HG03457 (cell line): Measurements from ENCODE around the gene AAR2.

Source experiments
- ATAC-seq: cut with Tn5 transposase; IDR thresholded peaks from one replicate; pipeline ENCODE4 v1.9.1; 2021; ENCODE audit warnings: moderate number of reproducible peaks; ENCODE audit not compliant: unreplicated experiment

AAR2 gene

DNA sequence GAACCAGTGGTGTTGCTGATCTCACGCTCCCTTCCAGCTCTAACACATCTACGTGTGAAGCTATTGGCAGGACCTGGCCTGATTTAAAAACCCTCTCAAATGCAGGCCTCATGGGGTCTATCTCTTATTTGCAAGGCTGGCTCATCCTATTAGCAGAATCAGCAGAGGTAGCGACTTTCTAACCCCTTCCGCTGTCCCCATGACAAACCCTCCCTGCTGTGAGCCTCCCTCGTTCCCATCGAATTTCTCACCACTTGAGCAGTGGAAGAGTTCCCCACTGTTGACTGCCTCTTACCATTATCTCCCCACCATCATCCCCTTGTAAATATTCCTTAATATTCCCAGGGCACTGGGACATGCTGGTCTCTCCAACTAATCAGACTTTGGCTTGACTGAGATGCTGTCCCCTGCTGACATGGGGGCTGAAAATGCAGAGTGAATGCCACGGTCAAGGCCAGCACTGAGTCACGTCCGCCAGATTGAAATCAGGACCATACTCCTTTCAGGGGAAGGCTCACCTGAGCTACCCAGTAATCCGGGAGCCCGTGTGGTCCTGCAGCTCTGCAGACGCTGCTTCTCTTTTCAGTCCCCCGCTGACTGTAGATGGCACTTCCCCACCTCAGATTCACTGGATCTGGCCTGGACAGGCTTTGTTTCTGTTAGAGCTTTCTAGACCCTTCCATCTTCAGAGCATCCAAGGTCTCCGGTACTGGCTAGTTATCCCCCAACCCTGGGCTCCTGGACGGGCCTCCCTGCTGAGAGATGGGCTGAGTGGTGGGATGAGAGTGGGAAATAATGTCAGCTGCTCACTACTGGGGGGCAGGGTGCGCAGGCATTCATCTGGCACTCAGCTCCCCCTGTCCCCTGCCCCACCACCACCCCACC lies 23.1 kb downstream of the AAR2 start:
- ATAC-seq = no peak

- no peak for ATAC-seq
Measured at GRCh38 chr20:36260316-36260715, 24.0 kb downstream of the AAR2 start.

- ATAC-seq = no peak
Measured at GRCh38 chr20:36261389-36262105, 25.3 kb downstream of the AAR2 start.

- ATAC-seq = no peak
Measured at GRCh38 chr20:36262440-36262839, 26.2 kb downstream of the AAR2 start.

DNA sequence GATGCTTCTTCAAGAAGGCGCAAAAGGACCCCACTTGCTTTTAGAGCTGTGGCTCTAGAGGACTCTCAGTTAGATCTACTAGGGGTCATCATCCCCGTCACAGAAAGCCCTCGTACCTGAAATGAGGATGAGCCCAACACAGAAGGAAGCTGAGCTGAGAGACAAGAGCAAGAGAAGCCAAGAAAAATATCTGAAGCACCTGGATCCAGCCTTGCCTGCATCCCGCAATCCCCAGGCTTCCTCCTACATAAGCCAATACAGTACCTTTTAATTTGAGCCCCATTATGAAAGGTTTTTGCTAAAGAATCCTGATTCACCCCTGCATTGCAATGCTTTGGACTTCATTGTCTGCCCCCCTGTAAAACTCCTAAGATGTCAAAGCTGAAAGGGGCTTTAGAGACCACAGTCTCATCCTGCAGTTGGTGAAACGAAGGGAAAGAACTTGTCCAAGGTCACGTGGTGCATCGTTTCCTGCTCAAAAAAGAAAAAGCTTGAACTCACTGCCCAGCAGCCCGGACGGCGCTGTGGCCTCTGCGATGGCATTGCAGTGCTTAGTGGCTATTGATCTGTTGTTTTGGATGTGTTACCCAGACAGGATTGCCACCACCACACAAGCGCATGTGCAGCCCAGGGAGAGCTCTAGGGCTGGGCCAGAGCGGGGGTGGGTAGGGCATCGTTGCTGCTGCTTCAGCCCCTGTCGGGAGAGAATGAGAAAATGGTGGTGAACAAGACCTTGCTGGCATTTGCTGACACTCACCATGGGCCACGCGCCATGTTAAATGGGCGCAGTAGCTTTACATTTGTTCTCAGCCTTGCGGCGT lies 28.4 kb downstream of the AAR2 start:
- ATAC-seq = no peak

GRCh38 chr20:36266189-36266588 lies 29.9 kb downstream of the AAR2 start:
- ATAC-seq = no peak

DNA sequence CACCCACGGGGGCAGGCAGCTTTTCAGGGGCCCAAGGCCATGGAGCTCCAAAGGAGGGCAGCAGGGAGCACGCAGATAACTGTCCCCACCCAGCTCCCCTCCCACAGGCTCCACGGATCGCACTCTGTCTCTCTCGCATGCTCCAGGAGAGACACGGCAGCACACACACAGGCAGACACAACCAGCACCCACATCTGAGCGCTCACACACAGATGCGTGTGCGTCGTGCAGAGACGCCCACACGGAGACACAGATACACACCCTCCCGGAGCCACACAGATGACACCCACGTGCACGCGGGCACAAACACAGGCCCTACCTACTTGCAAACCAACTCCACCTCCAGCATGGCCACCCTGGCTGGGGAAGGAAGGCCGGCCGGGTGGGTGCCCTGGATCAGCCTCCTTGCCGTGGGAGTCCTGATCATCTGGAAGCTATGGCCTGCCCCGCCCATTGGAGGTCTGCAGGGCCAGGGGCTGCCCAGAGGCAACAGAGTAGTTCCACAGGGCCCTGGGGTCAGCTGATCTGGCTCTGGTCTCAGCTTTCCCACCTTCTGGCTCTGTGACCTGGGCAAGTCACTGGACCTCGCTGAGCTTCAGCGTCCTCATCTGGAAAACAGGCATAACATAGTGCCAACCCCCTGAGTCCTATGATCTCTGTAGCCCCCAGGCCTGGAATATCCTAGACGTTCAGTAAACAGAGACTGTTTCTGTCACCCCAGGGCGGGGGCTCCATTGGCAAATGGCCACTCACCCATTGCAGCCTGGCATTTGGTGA lies 31.5 kb downstream of the AAR2 start:
- ATAC-seq = no peak

DNA sequence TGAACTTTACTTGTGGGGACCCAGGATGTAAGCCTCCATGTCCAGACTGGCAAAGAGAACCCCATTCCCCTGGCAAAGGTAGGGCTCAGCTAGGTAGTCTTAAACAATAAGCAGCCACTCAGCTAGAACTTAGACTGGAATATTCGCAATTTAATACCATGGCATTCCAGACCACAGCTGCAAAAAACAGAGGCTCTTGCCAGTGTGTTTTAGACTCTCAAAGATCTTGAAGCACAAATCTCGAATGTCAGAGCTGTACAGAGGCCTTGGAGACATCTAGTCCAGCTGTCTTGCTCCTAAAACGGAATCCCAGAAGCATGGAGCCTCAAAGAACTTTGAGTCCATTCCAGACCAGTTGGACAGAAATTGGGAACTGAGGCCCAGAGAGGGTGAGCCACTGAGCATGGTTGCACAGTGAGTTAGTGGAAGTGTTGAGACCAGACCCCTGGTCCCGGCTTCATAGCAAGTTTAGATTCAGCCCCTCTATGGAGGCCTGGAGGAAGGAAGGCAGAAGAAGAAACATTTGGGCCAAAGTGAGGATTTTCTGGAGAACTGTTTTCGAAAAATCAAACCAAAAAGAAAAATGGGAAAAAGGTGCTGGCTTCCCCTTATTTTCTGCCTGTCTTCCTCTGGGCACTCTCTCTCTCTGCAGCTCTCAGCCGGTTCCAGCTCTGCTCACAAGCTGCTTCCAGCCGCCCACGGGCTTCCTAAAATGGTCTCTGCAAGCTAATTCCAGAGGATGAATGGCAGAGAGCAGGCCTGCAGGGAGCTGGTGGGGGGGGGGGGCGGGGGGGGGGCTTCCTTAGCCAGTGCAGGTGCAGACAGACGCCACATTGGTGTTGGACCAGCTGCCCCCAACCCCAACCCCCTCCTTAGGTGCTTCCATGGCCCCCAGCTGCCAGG lies 32.4 kb downstream of the AAR2 start:
- no peak for ATAC-seq

DNA sequence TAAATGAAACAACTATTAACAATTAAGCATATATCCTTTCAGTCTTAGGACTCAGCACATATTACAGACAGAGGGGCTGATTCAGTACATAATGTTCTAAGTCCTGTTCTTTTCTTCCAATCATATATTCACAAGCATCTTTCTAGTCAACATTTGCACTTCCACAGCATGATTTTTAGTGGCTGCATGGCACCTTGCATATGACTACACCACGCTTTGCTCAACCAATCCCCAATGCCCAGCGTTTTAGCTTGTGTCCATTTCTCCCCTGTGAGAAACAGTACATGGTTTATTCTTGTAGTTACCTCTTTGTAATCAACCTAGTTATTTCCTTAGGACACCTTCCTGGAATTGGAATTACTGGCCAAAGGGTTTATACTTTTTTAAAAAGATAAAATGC lies 33.2 kb downstream of the AAR2 start:
- no peak for ATAC-seq

DNA sequence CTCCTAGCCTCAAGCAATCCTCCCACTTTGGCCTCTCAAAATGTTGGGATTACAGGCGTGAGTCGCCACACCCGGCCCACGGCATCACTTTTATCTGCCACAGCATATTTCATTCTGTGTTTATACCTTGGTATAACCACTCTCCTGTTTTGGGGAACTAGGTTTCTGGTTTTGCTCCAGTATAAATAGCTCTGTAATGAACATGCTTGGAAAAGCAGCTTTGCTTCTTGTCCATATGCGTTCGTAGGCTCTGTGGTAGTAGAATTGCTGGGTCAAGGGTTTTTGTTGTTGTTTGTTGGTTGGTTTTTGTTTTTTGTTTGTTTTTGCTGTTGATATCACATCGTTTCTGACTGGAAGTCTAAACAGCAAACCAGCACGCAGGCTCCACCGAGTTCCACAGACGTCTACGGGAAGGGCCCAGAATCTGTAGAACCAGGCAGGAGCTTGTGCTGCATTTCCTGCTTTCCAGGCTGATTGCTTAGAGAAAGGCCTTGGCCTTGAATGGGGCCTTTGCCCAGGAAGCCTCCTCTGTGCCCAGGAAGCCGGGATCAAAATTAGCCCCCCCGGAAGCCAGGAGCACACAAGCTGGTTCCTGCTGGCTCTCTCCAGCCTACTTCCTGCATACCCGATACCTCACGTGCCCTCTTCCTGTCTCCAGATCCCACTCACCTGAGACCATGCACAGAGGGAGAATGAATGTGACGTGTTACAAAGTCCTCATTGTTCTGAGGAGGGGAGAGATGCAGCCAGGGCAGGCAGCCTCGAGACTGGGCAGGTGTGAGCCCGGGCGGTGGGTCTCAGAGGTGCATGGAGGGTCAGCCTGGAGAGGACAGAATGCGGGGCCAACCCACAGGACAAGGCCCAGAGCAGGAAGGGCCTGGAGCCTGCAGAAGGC lies 34.7 kb downstream of the AAR2 start:
- no peak for ATAC-seq

GRCh38 chr20:36271639-36272546 lies 35.6 kb downstream of the AAR2 start:
- no peak for ATAC-seq

- ATAC-seq = no peak
Measured at GRCh38 chr20:36272547-36273220, 36.4 kb downstream of the AAR2 start.

- ATAC-seq = no peak
Measured at GRCh38 chr20:36273414-36274180, 37.3 kb downstream of the AAR2 start.

DNA sequence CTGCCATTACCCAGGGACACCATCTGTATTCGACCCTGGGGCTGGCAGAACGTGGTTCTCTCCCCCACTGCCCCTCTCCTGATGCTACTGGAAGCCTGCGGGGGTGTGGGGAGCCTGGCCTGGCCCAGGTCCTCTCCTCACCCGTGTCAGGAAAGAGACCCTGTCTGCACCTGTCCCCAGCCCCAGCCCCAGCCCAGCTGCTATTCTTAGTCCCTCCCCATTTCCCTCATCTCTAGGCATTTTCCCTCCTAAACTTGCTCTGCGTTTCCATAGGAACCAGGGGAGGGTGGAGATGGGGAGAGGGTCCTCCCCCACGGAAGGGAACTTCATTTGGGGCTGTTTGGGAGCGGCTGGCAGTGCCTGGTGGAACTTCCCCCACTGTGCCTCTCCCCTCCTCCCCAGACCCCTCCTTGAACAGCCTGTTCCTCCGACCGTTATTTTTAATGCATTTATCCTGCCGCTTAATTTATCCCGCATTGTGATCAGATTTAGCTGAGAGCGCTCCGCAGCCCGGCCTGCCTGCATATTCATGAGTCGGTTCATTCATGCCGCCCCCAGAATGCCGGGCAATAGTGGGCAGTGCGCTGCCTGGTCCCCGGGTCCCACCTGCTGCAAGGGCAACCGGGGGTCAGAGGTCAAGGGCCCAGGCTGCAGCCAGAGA lies 38.0 kb downstream of the AAR2 start:
- no peak for ATAC-seq

GRCh38 chr20:36275011-36275410 lies 38.7 kb downstream of the AAR2 start:
- ATAC-seq = no peak
